ENCODE measurements around the gene LRP1B. TPM values are rescaled to one million over a fixed set of nuclear protein-coding genes. Genes with fewer than 3 reads are reported as not detected.

The LRP1B gene
- total and polyA plus RNA-seq, 2 donors (not counting 1 experiment from before 2014, with no cell fraction given) = not detected

DNA sequence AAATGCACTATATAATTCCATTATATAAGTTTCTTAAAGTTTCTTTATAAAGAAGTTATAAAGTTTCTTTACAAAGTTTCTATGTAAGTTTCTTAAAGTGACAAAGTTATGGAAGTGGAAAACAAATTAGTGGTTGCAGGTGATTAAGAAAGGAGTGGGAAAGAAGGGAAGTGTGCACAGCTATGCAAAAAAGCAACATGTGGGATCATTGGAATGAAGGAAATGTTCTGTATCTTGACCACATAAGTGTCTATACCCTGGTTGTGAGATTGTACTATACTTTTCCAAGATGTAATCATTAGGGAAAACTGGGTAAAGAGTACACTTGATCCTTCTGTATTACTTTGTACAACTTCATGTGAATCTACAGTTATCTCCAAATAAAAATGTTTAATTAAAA, 1541.1 kb downstream of the LRP1B start:
- POLR2A ChIA-PET = no interaction called here
- Histone ChIP-seq H3K4me3 (ENCODE audit: control extremely low read depth in 1 of 5, extremely low read depth in 1 of 5, insufficient read depth in 1 of 5, low read depth in 2 of 5, low read length in 4 of 5) (no peak overlapping the region), H2AFZ (ENCODE audit: insufficient read depth, low read depth, low read length, poor library complexity, severe bottlenecking) (no peak overlapping the region), H3K4me2 (replicated peaks; ENCODE audit: low read depth, low read length, poor library complexity, severe bottlenecking) (no peak overlapping the region), H3K9ac (ENCODE audit: low read length) (no peak overlapping the region), H3K9me3 (ENCODE audit: control extremely low read depth in 1 of 3, control insufficient read depth in 2 of 3, insufficient read depth in 1 of 3, low read length in 2 of 3) (no peaks in the 10 kb centered on the region), H3K27me3 (replicated peaks in 1 of 4; ENCODE audit: control extremely low read depth in 1 of 4, control insufficient read depth in 3 of 4, insufficient read depth in 4 of 4, low read length in 3 of 4) (no peaks in the 10 kb centered on the region), H4K20me1 (ENCODE audit: control insufficient read depth, insufficient read depth, low read length, poor library complexity, severe bottlenecking) (no peaks in the 10 kb centered on the region), H3K36me3 (replicated peaks in 1 of 2; ENCODE audit: control extremely low read depth in 1 of 2, control insufficient read depth in 1 of 2, extremely low read depth in 1 of 2, insufficient read depth in 2 of 2, low read length in 1 of 2) (no peaks in the 10 kb centered on the region), H3K79me2 (ENCODE audit: control insufficient read depth, insufficient read depth, low read length) (no peaks in the 10 kb centered on the region), H3K27ac (ENCODE audit: low read length in 2 of 2) (no peak overlapping the region), H3K4me1 (ENCODE audit: control insufficient read depth in 2 of 2, insufficient read depth in 2 of 2, low read length in 2 of 2) (no peaks in the 10 kb centered on the region)
- CTCF ChIA-PET = no interaction called here
- Mint-ChIP-seq H3K4me1 (no peaks in the 10 kb centered on the region), H3K27ac (no peak overlapping the region), H3K4me3 (no peak overlapping the region), H3K9me3 (ENCODE audit: insufficient read depth) (no peaks in the 10 kb centered on the region), H3K27me3 (no peaks in the 10 kb centered on the region)
- no peak for TF ChIP-seq EZH2 (IDR thresholded peaks at IDR 0.05; ENCODE audit: borderline replicate concordance, insufficient read depth, low read depth, low read length, poor library complexity, severe bottlenecking)
- TF ChIP-seq, protein P1, sequence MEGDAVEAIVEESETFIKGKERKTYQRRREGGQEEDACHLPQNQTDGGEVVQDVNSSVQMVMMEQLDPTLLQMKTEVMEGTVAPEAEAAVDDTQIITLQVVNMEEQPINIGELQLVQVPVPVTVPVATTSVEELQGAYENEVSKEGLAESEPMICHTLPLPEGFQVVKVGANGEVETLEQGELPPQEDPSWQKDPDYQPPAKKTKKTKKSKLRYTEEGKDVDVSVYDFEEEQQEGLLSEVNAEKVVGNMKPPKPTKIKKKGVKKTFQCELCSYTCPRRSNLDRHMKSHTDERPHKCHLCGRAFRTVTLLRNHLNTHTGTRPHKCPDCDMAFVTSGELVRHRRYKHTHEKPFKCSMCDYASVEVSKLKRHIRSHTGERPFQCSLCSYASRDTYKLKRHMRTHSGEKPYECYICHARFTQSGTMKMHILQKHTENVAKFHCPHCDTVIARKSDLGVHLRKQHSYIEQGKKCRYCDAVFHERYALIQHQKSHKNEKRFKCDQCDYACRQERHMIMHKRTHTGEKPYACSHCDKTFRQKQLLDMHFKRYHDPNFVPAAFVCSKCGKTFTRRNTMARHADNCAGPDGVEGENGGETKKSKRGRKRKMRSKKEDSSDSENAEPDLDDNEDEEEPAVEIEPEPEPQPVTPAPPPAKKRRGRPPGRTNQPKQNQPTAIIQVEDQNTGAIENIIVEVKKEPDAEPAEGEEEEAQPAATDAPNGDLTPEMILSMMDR (IDR thresholded peaks at IDR 0.05) = no peak
- DNase-seq (no peak), ATAC-seq (ENCODE audit: low read depth) (no peak)
- intact Hi-C loops (cut with micrococcal nuclease) = no loop called here

GRCh38 chr2:140589273-140589672, 1541.5 kb downstream of the LRP1B start:
- no peak for DNase-seq
- H3K27ac Mint-ChIP-seq = no peak overlapping the region
- Histone ChIP-seq H3K4me3 (ENCODE audit: control extremely low read depth in 1 of 5, extremely low read depth in 1 of 5, insufficient read depth in 1 of 5, low read depth in 2 of 5, low read length in 4 of 5) (no peak overlapping the region), H3K27ac (ENCODE audit: low read length in 2 of 2) (no peak overlapping the region), H3K4me2 (replicated peaks; ENCODE audit: low read depth, low read length, poor library complexity, severe bottlenecking) (no peak overlapping the region), H3K79me2 (ENCODE audit: control insufficient read depth, insufficient read depth, low read length) (no peaks in the 10 kb centered on the region), H2AFZ (ENCODE audit: insufficient read depth, low read depth, low read length, poor library complexity, severe bottlenecking) (no peak overlapping the region), H3K9me3 (ENCODE audit: control extremely low read depth in 1 of 3, control insufficient read depth in 2 of 3, insufficient read depth in 1 of 3, low read length in 2 of 3) (no peaks in the 10 kb centered on the region), H4K20me1 (ENCODE audit: control insufficient read depth, insufficient read depth, low read length, poor library complexity, severe bottlenecking) (no peaks in the 10 kb centered on the region), H3K9ac (ENCODE audit: low read length) (no peak overlapping the region), H3K27me3 (replicated peaks in 1 of 4; ENCODE audit: control extremely low read depth in 1 of 4, control insufficient read depth in 3 of 4, insufficient read depth in 4 of 4, low read length in 3 of 4) (no peaks in the 10 kb centered on the region), H3K36me3 (replicated peaks in 1 of 2; ENCODE audit: control extremely low read depth in 1 of 2, control insufficient read depth in 1 of 2, extremely low read depth in 1 of 2, insufficient read depth in 2 of 2, low read length in 1 of 2) (no peaks in the 10 kb centered on the region), H3K4me1 (ENCODE audit: control insufficient read depth in 2 of 2, insufficient read depth in 2 of 2, low read length in 2 of 2) (no peaks in the 10 kb centered on the region)
- ATAC-seq (ENCODE audit: low read depth) = no peak
- intact Hi-C loops (cut with micrococcal nuclease) = no loop called here
- no peaks in the 10 kb centered on the region for H3K27me3 Mint-ChIP-seq
- ChIA-PET CTCF (no interaction called here), POLR2A (no interaction called here)
- no peaks in the 10 kb centered on the region for H3K9me3 Mint-ChIP-seq (ENCODE audit: insufficient read depth)
- no peak overlapping the region for H3K4me3 Mint-ChIP-seq
- no peak for TF ChIP-seq EZH2 (IDR thresholded peaks at IDR 0.05; ENCODE audit: borderline replicate concordance, insufficient read depth, low read depth, low read length, poor library complexity, severe bottlenecking)
- TF ChIP-seq, protein P1 (IDR thresholded peaks at IDR 0.05) = no peak
- H3K4me1 Mint-ChIP-seq = no peaks in the 10 kb centered on the region
- WGBS (ENCODE audit: insufficient coverage) = no CpG with 5 or more reads among the region's 1 CpG
